Cardiac muscle cell (in vitro differentiated cells and primary cell): ENCODE results near the gene TMCO4. TPM values are rescaled to one million over a fixed set of nuclear protein-coding genes. Genes with fewer than 3 reads are reported as not detected.

ENCODE experiments used
- DNase-seq, 2 donors: peaks; one replicate each; pipeline versions ENCODE4 v3.0.0 to v3.0.0-alpha.2; 2010 to 2017; ENCODE audit warnings: low read depth in 1 of 2, low spot score in 1 of 2
- H3K27ac ChIP-seq: fragments of 200-600 bp; sonication (generic); 2 replicates; pipeline ENCODE4 v1.5.1; 2016
- H3K27me3 ChIP-seq: fragments of 200-600 bp; sonication (generic); 2 replicates; pipeline ENCODE4 v1.6.0; 2016; ENCODE audit warnings: control low read depth
- H3K36me3 ChIP-seq: fragments of 200-600 bp; sonication (generic); 2 replicates; pipeline ENCODE4 v1.5.1; 2016; ENCODE audit warnings: control low read depth
- H3K4me1 ChIP-seq: fragments of 200-600 bp; sonication (generic); 2 replicates; pipeline ENCODE4 v1.8.1; 2017; ENCODE audit warnings: low read depth, mild to moderate bottlenecking, mixed run types
- H3K4me3 ChIP-seq: fragments of 200-600 bp; sonication (generic); 2 replicates; pipeline ENCODE4 v1.5.1; 2016; ENCODE audit warnings: mild to moderate bottlenecking
- H3K9me3 ChIP-seq: fragments of 200-600 bp; sonication (generic); 2 replicates; pipeline ENCODE4 v1.5.1; 2017; ENCODE audit warnings: low read depth, mild to moderate bottlenecking, control low read depth
- polyA plus RNA-seq: library from polyadenylated mRNA; unstranded; fragments of >200 nt; fragmentation: Nextera tagmentation; extraction: Ambion mirVana; gene quantifications from 2 replicates; pipeline ENCODE4 v1.2.1, GENCODE V29; 2016
- total RNA-seq: library from RNA; depleted of rRNA; stranded (reverse); fragments of >200 nt; gene quantifications from 2 replicates; pipeline ENCODE4 v1.2.3, GENCODE V29; 2016
- TF ChIP-seq, protein P1 (sequence below): IDR thresholded peaks from 2 replicates; pipeline ENCODE4 v1.5.1; 2012; ENCODE audit warnings: low read depth, mild to moderate bottlenecking, low read length

TMCO4 gene
- total and polyA plus RNA-seq, 2 experiments from 2014 or later: 2.2 to 2.5 TPM

DNA sequence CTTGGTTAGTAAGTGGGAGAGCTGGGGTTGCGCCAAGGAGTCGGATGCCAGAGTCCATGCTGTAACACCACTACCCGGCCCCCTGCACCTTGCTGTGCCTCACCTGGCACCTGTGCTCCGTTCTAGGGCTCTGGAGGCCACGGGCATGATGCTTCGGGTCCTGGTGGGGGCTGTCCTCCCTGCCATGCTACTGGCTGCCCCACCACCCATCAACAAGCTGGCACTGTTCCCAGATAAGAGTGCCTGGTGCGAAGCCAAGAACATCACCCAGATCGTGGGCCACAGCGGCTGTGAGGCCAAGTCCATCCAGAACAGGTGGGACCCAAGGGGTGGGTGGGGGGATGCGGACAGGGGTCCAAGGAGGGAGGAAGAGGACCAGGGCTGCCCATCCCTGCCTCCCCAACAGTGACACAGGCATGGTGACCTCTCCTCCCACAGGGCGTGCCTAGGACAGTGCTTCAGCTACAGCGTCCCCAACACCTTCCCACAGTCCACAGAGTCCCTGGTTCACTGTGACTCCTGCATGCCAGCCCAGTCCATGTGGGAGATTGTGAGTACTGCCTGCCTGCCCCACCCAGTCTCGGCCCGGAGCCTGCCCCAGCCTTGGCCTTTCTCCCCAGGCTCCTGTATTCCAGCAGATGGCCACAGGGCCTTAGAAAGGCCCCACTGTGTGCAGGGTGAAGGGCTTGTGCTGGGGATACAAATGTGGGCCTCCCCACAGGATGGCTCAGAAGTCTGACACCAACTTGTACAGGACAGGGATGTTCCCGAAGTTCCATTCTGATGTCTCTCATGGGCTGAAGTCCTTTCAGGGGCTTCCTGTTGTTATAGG is 144.6 kb downstream of the TMCO4 start:
- no peaks in the 10 kb centered on the region for H3K4me1 ChIP-seq
- H3K36me3 ChIP-seq: no peaks in the 10 kb centered on the region
- H3K27ac ChIP-seq: no peak overlapping the region
- H3K4me3 ChIP-seq: no peak overlapping the region
- H3K9me3 ChIP-seq: no peaks in the 10 kb centered on the region
- H3K27me3 ChIP-seq: no peaks in the 10 kb centered on the region
- DNase-seq: no peak
- TF ChIP-seq, protein P1, sequence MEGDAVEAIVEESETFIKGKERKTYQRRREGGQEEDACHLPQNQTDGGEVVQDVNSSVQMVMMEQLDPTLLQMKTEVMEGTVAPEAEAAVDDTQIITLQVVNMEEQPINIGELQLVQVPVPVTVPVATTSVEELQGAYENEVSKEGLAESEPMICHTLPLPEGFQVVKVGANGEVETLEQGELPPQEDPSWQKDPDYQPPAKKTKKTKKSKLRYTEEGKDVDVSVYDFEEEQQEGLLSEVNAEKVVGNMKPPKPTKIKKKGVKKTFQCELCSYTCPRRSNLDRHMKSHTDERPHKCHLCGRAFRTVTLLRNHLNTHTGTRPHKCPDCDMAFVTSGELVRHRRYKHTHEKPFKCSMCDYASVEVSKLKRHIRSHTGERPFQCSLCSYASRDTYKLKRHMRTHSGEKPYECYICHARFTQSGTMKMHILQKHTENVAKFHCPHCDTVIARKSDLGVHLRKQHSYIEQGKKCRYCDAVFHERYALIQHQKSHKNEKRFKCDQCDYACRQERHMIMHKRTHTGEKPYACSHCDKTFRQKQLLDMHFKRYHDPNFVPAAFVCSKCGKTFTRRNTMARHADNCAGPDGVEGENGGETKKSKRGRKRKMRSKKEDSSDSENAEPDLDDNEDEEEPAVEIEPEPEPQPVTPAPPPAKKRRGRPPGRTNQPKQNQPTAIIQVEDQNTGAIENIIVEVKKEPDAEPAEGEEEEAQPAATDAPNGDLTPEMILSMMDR: no peak

DNA sequence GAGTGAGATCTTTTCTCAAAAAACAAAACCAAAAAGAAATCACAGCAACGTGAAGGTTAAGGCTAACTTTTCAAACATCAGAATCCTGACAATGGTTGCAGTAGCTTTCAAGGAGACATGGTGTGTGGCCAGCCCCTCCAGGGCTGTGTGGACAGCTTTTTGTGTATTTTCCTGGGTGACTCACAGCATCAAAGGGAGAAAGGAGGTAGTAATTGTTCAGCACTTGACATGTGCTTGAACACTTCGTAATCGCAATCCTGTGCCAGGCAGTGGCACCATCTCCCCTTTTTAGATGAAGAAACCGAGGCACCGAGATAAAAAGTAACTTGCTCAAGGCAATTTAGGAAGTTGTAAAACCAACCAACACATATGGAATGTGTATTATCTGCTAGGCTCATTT is 145.3 kb downstream of the TMCO4 start:
- TF ChIP-seq, protein P1: no peak
- H3K9me3 ChIP-seq: no peaks in the 10 kb centered on the region
- H3K27me3 ChIP-seq: no peaks in the 10 kb centered on the region
- H3K4me1 ChIP-seq: no peaks in the 10 kb centered on the region
- no peak overlapping the region for H3K27ac ChIP-seq
- no peak overlapping the region for H3K4me3 ChIP-seq
- DNase-seq: no peak
- no peaks in the 10 kb centered on the region for H3K36me3 ChIP-seq

GRCh38 chr1:19651141-19651737 is 148.5 kb downstream of the TMCO4 start:
- Histone ChIP-seq H3K4me1 (no peaks in the 10 kb centered on the region), H3K9me3 (no peaks in the 10 kb centered on the region), H3K27ac (no peak overlapping the region), H3K27me3 (peaks cover 14% of the 10 kb centered on the region), H3K36me3 (no peaks in the 10 kb centered on the region), H3K4me3 (no peak overlapping the region)
- TF ChIP-seq, protein P1: peak; percentile 73
- DNase-seq: peak; percentile 70 to 72

DNA sequence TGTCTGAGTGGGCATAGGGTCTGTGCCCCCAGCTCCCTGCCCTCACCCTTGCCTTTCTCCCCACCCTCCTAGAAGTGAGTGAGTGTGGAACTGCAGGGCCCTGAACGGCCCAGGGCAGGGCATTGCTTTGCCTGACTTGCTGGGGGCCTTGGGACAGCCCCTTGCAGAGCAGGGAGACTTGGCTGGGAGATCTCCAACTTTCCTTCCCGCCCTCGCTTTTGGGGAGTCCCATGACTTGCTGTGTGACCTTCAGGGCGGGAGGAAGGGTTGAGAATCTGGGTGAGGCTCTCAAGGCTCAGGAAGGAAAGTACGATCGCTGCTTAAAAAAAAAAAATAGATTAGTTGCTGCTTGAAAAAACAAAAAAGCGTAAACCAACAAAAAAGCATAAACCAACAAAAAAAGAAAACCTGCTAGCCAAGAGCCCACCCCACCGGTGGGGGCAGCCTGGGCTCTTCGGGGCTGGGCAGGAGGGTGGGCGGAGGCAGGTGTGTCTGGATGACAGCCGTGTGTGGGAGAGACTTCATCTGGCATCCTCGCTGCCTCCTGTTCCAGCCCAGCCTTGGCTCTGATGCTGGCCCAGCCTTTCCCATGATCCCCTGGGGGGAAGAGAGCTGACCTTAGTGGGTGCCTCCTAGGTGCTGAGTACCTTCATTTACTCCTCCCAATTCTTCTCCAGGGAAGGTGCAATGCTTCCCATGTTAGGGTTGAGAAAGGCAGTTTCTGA is 149.1 kb downstream of the TMCO4 start:
- Histone ChIP-seq H3K27ac (no peak overlapping the region), H3K4me1 (no peaks in the 10 kb centered on the region), H3K27me3 (peaks cover 21% of the 10 kb centered on the region), H3K4me3 (no peak overlapping the region), H3K9me3 (no peaks in the 10 kb centered on the region), H3K36me3 (no peaks in the 10 kb centered on the region)
- no peak for DNase-seq
- TF ChIP-seq, protein P1: no peak

GRCh38 chr1:19648689-19649088 is 151.0 kb downstream of the TMCO4 start:
- Histone ChIP-seq H3K4me1 (no peaks in the 10 kb centered on the region), H3K27me3 (peaks cover 37% of the 10 kb centered on the region), H3K4me3 (no peak overlapping the region), H3K36me3 (no peaks in the 10 kb centered on the region), H3K27ac (no peak overlapping the region), H3K9me3 (no peaks in the 10 kb centered on the region)
- TF ChIP-seq, protein P1: peak; percentile 20
- DNase-seq: no peak
